ENCODE measurements around the gene RNF32. TPM values are rescaled to one million over a fixed set of nuclear protein-coding genes. Genes with fewer than 3 reads are reported as not detected.

RNF32 gene
- total RNA-seq, 2 donors from 2014 or later = 2.4 to 7.3 TPM

- 31% methylated on average over 8 of the region's 8 CpGs for WGBS
- no peaks in the 10 kb centered on the region for H3K9me3 ChIP-seq
- H3K4me1 ChIP-seq (replicated peaks) = no peaks in the 10 kb centered on the region
- H3K27me3 ChIP-seq (replicated peaks; ENCODE audit: insufficient read depth) = no peaks in the 10 kb centered on the region
- H3K36me3 ChIP-seq = no peaks in the 10 kb centered on the region
- no peak overlapping the region for H3K27ac ChIP-seq
- no peak for TF ChIP-seq CTCF (IDR thresholded peaks at IDR 0.05)
- TF ChIP-seq POLR2A (IDR thresholded peaks at IDR 0.05) = no peak
- TF ChIP-seq POLR2AphosphoS5 (IDR thresholded peaks at IDR 0.05) = no peak
- intact Hi-C loops (cut with DNase I) = no loop called here
- H3K4me3 ChIP-seq = no peak overlapping the region
- no peak for DNase-seq (ENCODE audit: low spot score)
Observed at GRCh38 chr7:156666368-156667109, 26.0 kb downstream of the RNF32 start.

GRCh38 chr7:156667110-156667426, 26.5 kb downstream of the RNF32 start:
- Histone ChIP-seq H3K27me3 (replicated peaks; ENCODE audit: insufficient read depth) (no peaks in the 10 kb centered on the region), H3K4me1 (replicated peaks) (no peaks in the 10 kb centered on the region), H3K27ac (no peak overlapping the region), H3K9me3 (no peaks in the 10 kb centered on the region), H3K36me3 (no peaks in the 10 kb centered on the region), H3K4me3 (no peak overlapping the region)
- intact Hi-C loops (cut with DNase I) = no loop called here
- TF ChIP-seq CTCF (IDR thresholded peaks at IDR 0.05) = no peak
- TF ChIP-seq POLR2A (IDR thresholded peaks at IDR 0.05) = no peak
- TF ChIP-seq POLR2AphosphoS5 (IDR thresholded peaks at IDR 0.05) = no peak
- no peak for DNase-seq (ENCODE audit: low spot score)
- 26% methylated on average over 1 of the region's 1 CpG for whole genome bisulfite sequencing

- intact Hi-C loops (cut with DNase I) = no loop called here
- Histone ChIP-seq H3K27ac (no peak overlapping the region), H3K9me3 (no peaks in the 10 kb centered on the region), H3K27me3 (replicated peaks; ENCODE audit: insufficient read depth) (no peaks in the 10 kb centered on the region), H3K36me3 (no peaks in the 10 kb centered on the region), H3K4me3 (no peak overlapping the region), H3K4me1 (replicated peaks) (no peaks in the 10 kb centered on the region)
- no peak for DNase-seq (ENCODE audit: low spot score)
- WGBS = 92% methylated on average over 13 of the region's 13 CpGs
- TF ChIP-seq POLR2AphosphoS5 (IDR thresholded peaks at IDR 0.05) = no peak
- TF ChIP-seq POLR2A (IDR thresholded peaks at IDR 0.05) = no peak
- TF ChIP-seq CTCF (IDR thresholded peaks at IDR 0.05) = no peak
Observed at GRCh38 chr7:156668130-156668741, 27.7 kb downstream of the RNF32 start.

GRCh38 chr7:156669035-156669828, 28.7 kb downstream of the RNF32 start:
- Histone ChIP-seq H3K9me3 (no peaks in the 10 kb centered on the region), H3K27me3 (replicated peaks; ENCODE audit: insufficient read depth) (no peaks in the 10 kb centered on the region), H3K36me3 (no peaks in the 10 kb centered on the region), H3K4me3 (no peak overlapping the region), H3K27ac (no peak overlapping the region), H3K4me1 (replicated peaks) (no peaks in the 10 kb centered on the region)
- 89% methylated on average over 19 of the region's 19 CpGs for WGBS
- no peak for TF ChIP-seq CTCF (IDR thresholded peaks at IDR 0.05)
- no peak for TF ChIP-seq POLR2A (IDR thresholded peaks at IDR 0.05)
- TF ChIP-seq POLR2AphosphoS5 (IDR thresholded peaks at IDR 0.05) = no peak
- no peak for DNase-seq (ENCODE audit: low spot score)
- intact Hi-C loops (cut with DNase I) = no loop called here
